ENCODE measurements around the gene SIRT3.
"Not testable (repeated sequence)": the region's sequence is repeated elsewhere in the genome, so short reads cannot be mapped to it uniquely, and the experiment has no call there.

DNA sequence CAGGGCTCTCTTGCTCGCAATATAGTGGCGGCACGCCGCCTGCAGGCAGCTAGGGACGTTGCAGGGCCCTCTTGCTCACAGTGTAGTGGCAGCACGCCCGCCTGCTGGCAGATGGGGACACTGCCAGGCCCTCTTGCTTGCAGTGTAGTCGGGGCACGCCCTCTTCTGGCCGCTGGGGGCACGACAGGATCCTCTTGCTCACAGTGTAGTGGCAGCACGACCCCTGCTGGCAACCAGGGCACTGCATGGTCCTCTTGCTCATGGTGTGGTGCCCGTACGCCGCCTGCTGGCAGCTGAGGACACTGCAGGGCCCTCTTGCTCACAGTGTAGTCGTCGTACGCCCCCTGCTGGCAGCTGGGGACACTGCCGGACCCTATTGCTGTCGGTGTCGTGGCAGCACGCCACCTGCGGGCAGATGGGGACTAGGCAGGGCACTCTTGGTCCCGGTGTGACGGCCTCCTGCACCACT lies 46.3 kb downstream of the SIRT3 start:
- TF ChIP-seq CREB5 (CRISPR knock-in tag; IDR thresholded peaks at IDR 0.05; ENCODE audit: low read depth); TCF4 (CRISPR knock-in tag; IDR thresholded peaks at IDR 0.05; ENCODE audit: borderline replicate concordance); ISL1 (CRISPR knock-in tag; IDR thresholded peaks at IDR 0.05); ARNTL (CRISPR knock-in tag; IDR thresholded peaks at IDR 0.05; ENCODE audit: borderline replicate concordance, low read depth): not testable (repeated sequence)

Measured in SK-N-SH treated with all-trans-retinoic acid at 6 μM for 48 hours (cell line).